GM18520 (cell line): ENCODE data around the gene LRP5.

ENCODE experiments used
- ATAC-seq: cut with Tn5 transposase; IDR thresholded peaks from one replicate; pipeline ENCODE4 v1.9.1; 2021; ENCODE audit not compliant: unreplicated experiment

LRP5 gene

GRCh38 chr11:68308068-68308467 is 4.3 kb upstream of the LRP5 start:
- no peak for ATAC-seq

- ATAC-seq = no peak
Measured at GRCh38 chr11:68309621-68310185, 2.7 kb upstream of the LRP5 start.

DNA sequence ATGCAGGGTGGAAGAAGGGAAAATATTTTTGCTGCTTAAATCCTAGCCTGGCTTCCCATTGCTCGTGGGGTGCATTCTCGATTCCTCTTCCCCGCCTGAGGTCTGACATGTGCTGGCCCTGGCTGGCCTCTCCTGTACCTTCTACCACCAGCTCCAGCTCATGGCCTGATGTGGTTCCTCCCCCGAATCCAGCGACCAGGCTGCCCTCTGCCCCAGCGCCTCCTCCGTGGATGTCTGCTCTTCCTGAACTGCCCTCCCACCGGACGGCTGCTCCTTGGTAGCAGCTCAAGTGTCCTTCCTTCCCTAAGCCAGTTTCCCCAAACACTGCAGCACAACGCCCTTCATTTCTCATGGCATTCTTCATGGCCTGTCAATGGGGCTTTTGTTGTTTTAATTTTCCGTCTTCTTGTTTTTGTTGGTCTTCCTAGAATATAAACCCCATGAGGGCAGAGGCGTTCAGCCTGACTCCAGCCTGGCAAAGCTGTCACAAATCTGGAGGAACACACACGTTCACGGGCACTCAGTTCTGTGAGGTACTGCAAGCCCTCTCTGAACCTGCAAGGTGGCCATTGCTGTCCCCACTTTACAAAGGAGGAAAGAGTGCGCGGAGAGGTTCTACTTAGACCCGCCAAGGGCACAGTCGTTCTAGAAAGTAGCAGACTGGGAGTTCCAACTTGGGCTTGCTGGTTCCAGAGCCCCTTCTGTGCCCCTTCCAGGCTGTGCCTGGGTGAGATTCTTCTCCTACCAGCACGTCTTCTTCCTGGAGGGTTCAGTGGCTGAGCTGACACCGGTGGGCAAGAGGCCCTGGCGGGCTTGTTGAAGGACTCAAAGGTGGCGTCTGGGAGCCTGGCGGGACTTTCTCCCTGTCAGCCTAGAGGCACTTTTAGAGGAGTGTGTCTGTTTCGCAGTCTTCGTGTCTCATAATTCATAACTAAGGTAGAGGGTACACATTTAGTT is 953 bp upstream of the LRP5 start:
- no peak for ATAC-seq

GRCh38 chr11:68312780-68313573 is 586 bp downstream of the LRP5 start:
- ATAC-seq = no peak

- ATAC-seq = no peak
Measured at GRCh38 chr11:68313574-68314202, 1.3 kb downstream of the LRP5 start.

DNA sequence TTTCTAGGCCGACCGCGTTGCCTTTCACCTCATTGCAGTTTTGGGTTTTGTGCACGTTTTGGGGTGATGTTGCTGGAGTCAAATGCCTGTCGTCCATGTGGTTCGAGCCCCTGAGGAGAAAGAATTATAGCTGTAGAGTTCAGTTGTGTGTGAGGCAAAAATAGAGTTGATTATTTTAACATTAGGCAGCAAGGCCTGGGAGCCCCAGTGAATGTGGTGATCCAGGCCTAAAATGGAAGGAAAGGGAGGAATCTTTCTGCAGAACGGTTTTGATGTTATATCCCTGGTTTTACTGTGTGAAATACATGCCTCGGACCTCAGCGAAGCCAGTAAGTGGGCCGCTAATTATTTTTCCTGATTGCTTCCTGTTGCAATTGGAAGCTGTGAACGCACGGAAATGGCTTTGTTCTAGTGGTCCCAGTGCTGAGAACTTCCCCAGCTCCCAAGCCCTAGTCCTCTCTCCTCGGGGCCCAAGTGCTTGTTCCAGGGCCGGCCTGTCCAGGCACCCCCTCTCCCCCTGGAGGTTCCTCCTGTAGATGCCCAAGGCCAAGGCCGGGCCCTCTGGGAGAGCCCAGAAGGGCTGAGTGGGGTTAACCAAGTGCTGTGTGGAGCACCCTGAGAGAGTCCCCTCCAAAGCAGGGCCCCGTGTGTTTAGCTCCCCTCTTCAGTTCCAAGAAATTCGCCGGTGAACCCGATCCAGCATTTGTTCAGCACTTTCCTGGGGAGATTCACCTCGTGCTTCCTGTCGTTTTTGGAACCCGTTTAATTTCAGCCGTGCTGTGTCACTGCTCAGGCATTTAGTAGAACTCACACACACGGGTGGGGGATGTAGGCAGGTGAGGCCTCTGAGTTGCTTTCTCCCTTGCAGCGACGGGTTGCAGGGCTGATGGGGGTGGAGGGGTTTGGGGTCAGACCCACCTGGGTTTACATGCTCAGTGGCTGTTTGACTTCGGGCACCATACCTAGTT is 2.1 kb downstream of the LRP5 start:
- ATAC-seq = no peak

- ATAC-seq = no peak
Measured at GRCh38 chr11:68315171-68315920, 3.0 kb downstream of the LRP5 start.

DNA sequence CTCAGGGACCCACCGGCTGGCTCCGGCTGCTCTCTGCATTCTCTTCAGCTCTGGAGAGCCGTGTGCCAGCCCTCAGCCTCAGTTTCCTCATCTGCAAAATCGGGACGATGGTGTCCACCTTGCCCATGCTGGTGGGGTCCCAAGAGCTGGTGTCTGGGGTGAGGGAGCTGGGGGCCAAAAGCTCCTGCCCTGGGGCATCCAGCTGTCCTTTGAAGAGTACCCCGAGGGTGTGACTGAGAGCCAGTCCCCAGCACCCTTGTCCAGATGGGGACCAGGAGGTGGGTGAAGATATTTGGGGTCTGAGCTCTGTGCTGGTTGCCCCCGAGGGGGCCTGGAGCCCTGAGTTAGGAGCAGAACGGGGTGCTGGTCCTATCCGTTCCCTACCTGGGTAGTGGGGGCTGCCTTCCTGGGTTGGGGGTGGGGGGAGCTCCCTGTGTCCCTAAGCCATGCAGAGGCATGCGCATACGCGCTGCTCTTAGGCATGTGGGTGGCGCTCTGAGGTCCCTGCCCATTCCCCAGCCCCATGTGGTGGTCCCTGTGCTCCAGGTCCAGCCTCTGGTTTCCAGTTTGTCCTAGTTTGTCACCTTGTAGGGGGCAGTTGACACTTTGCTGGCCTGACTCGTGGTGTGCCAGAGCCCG is 4.9 kb downstream of the LRP5 start:
- no peak for ATAC-seq

DNA sequence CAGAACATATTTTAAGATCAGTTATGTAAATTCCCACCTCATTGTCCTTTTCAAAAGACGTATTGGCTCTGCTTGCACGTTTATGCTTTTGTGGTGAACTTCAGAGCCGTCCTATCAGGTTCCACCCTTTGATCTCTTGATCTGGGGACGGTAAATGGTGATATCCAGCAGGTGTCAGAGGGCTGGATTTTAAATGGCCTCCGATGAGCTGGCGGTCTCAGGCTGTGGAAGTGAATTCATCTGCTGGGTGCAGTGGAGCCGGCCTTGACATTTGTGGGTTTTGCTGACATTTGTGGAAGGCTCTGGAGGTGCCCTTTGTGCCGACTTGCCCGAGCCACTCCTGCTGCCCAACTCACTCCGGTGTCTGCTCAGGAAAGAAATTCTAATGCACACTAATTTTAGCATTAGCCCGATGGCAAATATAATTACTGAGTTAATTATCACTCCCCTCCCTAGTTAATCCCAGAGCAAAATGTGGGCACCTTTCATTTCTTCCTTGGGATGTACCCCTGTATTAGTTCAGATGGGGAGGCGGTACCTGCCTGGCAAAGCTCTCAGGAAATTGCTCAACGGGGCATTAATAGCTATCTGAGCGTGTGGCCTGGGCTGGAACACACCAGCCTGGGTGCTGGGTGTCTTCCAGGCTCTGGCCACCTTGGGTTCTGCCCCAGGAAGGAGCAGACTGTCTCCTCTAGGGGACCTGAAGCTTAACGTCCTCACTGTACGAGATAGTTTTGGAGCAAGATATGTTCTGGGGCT is 9.1 kb downstream of the LRP5 start:
- no peak for ATAC-seq

GRCh38 chr11:68322052-68322430 is 9.7 kb downstream of the LRP5 start:
- no peak for ATAC-seq

DNA sequence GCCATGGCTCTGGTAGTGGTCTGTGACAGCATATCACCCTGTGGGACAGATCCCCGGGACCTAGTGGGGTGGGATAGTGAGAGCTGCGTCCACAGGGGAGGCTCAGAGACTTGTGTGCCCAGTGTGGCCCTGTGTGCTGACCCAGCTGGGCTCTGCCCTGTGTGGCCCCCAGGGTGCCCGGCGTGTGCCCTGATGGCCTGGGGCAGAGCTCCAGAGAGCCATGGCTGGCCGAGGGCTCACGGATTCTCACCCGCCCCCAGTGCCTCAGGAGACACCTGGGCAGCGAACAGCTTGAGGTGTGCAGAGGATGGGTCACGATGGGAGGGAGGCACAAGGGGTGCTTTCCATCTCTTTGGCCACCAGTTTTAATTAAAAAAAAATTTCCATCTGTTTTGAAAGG is 11.8 kb downstream of the LRP5 start:
- ATAC-seq = no peak

GRCh38 chr11:68324695-68325094 is 12.3 kb downstream of the LRP5 start:
- no peak for ATAC-seq

GRCh38 chr11:68325183-68325906 is 13.0 kb downstream of the LRP5 start:
- ATAC-seq = no peak

DNA sequence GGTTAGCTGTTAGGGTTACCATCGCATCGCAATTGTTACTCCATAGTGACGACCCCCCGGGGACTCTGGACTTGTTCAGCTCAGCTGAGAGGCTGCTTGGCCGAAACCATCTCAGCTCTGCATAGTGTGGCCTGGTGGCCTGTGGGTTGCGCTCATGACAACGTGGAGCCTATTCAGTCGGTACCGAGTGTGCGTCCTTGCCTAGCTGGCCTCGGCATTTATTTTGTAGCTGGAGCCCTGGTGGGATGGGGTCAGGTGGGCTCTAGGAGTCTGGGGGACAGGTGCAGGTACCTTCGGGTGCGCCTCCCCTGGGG is 13.5 kb downstream of the LRP5 start:
- no peak for ATAC-seq

DNA sequence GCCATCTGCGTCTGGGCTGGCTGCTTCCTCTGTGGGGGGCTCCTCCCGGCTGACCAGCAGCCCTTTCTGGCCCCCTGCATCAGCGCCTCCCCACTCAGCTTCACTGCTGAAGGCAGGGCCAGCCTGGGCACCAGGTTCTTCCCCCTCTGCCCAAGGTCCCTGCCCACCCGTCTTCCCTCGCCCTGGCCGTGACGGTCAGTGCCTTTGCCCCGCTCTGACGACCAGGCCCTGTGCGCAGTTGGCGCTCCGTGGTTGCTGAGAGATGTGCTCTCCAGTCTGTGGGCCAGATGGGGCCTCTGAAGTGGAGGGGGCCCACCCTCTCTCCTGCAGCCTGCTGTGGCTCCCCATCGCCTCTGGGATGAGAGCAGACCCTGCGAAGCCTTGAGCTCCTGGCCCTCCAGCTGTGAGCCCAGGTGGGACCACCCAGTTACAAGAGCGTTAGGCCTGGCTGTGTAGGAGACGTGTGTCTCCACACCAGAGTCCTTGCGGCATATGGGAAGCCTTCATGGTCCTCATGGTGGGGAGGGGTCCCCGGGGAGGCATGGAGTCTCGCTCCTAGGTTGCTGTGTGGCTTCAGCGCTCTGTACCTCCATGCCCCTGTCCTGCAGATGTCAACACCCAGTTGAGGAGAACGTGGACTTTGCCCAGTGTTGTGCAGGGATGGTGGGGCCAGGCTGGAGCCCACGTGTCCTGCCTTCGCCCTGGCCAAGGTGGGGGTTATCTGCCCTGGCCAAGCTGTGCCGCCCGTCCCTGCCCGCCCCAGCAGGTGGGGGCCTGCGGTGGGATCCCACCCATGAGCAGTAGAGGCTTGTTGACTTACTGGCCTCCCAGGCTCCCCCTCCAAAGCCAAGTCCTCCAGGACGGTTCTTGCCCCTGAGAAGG is 14.2 kb downstream of the LRP5 start:
- ATAC-seq = no peak

- ATAC-seq = no peak
Measured at GRCh38 chr11:68327586-68328370, 15.4 kb downstream of the LRP5 start.
